ENCODE data around the gene SWI5.
"Not testable (repeated sequence)": the region's sequence is repeated elsewhere in the genome, so short reads cannot be mapped to it uniquely, and the experiment has no call there.

The SWI5 gene

DNA sequence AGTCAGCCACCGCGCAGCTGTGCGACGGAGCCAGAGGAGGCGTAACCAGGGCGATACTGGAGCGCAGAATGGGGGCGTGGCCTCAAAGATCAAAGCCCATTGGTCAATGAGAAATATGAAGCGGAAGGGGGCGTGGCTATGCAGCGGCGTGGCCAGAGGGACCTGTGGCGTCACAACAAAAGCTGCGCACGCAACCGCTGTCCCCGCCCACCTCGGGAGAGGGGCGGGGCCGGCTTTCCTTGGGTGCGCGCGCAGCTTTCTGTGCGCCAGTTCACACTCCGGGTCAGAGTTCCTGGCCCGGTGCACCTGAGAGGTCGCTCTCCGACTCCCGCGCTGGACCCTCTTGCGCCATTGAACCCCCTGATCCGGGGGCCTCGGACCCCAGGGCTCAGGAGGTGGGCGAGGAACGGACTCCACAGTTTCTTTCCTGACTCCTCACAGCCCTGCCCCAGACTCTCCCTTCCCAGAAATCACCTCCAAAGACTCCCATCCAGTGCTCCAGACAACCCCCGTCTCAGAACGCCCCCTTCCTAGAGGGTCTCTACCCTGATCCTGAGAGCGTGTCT is at the start of gene SWI5:
SWI5 (plus strand) TSS at position 269 of the 566 bp plus-strand sequence.
- peak; percentile 100 for DNase-seq

DNA sequence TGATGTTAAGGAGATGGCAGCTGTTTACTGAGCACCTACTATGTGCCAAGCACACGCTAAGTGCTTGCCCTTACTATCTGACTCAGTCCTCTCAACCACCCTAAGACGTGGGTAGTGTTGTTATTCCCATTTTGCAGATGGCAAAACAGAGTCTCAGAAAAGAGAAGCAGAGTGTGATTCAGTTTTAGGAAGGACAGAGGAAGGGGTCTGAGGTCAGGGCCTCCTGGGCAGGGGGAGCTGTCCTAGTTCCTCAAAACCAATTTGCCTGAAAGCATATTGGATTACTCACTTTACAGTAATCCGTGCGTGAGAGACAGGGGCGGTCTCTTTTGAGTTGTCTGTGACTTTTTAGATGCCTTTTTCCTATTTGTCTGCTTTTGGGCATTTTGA is 49.7 kb upstream of the SWI5 start:
- DNase-seq, result no peak

DNA sequence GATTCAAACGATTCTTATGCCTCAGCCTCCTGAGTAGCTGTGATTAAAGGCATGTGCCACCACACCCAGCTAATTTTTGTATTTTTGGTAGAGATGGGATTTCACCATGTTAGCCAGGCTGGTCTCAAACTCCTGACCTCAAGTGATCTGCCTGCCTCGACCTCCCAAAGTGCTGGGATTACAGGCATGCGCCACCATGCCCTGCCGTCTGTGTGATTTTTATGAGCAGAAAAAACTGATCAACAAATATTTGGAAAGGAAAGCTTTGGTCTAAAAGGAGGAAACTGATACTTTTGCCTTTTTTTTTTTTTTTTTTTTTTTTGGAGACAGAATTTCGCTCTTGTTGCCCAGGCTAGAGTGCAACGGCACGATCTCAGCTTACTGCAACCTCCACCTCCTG is 45.2 kb upstream of the SWI5 start:
- not testable (repeated sequence) for DNase-seq

DNA sequence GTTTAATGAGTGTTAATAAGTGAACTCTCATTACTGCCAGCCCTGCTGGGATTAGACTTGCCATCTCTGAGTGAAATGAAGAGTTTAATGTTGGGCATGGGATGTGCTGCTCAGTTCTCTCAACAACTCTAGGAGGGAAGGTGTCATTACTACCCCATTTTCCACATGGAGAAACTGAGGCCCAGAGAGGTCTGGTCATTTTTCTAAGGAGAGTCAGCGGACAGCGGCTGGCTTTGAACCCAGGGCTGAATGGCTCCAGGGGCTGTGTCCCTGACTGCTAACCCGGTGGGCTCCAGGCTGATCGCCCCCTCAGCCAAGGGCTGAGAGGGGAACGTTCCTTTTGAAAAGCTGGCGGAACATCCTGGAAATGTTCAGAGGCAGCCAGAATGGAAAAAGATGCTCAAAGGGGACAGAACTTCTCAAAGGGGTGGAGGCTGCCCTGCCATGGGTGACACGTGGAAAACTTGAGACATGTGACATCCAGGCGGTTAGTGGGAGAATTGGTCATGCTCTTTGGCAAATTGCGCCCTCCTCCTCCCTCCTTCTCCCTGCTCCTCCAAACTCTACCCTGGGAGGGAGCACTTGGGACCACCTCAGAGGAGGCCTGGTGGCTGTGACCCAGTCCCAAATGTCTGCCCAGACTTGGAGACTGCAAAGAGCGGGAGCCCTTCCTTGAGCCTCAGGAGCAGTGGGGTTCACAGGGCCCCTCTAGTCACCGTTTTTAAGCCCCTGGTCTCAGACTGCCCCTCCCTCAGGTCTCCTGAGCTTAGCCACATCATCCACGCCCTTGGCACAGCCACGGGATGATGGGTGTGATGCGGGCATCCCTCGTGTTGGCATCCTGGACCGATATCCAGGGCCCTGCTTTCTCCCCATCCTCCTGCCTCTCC is 44.2 kb upstream of the SWI5 start:
- no peak for DNase-seq

DNA sequence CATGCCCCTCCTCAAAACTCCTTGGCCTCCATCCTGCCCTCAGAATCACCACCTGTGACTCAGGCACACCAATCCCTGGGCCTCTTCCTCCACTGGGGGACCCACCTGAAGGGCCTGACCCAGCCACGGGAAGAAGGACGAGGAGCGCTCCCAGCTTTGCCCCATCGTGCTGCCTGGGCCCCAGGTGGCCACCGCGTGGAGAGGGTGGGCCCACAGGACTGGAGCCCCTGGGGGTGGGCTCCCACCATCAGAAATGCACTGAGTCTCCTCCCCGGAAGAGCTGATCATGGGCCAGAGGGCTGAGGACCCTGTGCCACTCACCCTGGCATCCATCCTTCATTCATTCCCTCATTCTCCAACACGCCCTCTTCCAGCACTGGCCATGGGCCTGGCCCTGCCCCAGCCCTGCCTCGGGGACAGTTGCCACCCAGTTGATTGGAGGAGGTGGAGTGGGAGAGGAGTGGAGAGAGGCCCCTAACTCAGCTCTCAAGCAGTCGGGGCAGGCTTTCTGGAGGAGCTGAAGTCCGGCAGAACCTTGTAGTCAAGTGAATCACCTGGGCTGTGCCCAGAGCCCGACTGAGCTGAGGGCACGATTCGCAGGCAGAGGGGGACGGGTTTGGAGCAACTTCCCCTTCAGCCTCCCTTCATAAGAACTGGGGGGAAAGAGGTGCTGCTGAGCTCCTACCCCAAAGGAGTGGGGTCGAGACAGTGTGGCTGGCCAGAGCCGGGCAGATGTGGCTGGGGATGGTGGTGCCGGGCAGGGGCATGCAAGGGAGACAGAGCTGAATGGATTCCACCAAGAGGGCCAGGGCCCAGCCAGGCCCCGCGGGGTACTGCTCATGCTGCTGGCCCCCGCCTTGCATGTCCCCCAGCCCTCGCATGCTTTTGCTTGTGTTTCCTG is 43.3 kb upstream of the SWI5 start:
- no peak for DNase-seq

DNA sequence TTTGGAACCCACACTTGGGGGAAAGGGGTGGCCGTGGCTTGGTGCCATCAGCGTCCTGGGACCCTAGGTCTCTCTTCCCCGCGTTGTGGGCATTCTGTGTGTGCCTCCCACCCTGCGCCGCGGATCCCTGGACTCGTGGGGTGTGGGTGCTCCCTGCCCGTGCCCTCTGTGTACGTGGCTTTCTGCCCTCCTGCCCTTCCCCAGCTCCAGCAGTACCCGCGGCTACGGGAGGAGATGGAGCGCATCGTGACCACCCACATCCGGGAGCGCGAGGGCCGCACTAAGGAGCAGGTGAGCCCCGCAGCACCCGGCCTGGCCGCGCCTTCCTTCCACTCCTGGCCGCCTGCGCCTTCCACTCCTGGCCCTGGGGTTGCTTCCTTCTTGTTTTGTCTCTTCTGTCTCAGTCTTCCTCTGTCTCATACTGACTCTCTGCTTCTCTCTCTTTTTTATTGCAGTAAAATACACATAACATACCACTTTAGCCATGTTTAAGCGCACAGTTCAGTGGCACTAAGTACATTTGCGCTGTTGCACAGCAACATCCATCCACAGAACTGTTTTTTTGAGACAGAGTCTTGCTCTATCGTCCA is 42.2 kb upstream of the SWI5 start:
- no peak for DNase-seq

DNA sequence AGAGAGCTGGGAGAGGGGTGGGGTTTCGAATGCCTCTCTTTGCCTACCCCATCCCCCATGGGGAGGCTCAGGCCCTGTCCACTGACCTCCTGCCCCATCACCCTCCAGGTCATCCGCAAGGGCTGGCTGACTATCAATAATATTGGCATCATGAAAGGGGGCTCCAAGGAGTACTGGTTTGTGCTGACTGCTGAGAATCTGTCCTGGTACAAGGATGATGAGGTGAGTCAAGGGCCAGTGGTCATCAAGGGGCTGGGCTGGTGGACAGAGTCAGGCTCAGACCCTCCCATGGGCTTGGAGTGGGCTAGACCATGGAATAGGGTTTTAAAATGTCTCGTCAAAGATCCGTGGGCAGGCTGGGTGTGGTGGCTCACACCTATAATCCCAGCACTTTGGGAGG is 34.0 kb upstream of the SWI5 start:
- DNase-seq, result no peak

DNA sequence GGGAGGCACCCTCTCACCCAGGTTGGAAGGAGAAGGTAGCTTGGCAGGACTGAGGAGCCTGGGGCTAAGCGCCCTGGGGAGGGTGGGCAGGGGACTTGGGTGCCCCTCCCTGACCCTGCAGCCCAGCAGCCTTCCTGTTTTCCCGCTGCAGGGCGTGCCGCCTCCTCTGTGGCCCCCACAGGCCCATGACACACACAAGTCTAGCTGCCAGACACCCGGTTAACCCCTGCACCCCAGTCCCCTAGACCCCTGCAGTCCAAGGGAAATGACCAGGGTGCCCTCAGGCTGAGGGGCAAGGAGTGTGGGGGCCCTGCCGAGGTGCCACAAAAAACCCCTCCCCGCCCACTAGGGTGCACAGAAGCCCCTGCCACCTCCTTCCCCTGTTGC is 33.3 kb upstream of the SWI5 start:
- DNase-seq, result no peak

DNA sequence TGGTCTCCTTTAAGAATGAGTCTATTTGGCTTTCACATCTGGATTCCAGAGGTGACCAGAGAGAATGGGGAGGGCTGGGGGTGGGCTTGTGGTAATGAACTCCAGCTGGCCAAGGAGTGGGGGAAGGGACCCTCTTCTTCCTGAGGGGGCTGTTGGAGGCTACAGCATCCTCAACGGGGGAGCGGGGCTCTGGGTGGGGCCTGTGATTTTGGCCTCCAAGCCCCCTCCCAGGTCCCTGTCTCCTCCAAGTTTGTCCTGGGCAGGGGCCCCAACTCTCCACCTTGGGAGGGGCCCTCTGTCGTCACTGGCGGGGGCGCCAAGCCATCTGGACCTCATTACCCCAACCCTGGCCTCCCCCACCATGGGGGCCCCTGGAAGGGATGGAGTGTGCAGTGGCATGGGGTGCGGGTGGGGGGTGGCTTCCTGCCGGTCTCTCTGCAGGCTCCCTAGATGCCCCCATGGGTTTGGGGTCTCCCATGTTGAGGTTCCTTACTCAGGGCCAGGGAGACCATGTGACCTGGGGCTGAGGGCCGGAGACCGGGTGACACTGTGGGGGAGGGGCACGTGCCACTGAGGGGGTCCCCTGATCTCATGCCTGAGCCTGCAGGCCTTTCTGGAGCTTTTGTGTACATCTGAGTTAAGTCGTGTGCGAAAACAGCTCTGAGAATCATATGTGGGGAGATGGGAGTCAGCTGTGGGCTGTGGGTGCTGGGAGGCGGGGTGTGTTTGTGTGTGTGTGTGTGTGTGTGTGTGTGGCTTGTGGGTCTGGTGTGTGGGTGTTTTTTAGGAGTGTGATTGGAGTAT is 32.7 kb upstream of the SWI5 start:
- DNase-seq, result no peak

DNA sequence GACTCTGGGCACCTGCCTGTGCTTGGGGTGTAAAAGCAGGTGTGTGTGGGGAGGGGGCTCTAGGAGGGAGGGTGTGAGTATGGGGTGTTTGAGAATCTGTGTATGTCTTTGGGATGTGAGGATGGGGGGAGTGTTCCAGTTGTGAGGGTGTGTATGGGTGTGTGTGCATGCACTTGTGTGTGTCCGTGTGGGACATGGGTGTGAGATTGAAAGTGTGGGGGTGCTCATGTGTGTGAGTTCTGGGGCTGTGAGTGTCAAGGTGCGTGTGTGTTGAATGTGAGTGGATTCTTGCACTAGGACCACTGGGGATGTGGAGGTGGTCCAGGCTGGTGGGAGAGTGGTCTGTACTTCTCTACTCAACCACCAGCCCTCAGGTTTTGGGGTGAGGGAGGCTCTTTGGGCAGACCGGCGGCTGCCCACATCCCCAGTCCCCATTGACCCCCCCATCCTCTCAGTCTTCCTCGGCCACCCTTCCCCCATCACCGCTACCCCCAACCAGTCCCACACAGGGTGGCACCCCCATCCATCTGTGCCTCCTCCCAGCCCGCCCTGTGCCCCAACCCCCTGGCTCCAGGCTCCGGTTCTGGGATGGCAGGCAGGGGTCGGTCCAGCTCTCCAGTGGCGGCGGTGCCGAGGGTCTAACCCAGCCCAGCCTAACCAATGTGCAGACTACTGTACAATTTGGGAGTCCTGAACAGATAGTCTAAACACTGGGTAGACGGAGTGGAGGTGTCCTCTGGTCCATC is 31.8 kb upstream of the SWI5 start:
- no peak for DNase-seq

DNA sequence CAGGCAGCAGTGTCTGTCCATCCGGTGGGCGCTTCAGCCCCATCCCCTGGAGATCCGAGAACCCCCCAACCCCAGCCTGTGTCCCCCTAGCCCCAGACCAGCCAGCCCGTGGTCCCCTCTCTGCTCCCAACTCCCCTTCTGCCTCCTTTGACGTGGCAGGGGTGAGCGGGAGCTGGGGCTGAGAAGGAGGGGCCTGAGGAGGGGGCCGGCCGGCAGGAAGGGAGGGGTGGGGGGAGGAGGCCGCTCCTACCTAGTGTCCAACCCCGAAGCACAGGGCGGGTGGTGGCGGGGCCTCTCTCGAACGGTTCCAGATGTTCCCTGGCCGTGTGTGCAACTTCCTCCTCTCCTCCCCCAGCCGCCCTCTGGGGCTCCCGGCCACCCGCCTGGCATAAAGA is 31.2 kb upstream of the SWI5 start:
- DNase-seq, result peak; percentile 80

DNA sequence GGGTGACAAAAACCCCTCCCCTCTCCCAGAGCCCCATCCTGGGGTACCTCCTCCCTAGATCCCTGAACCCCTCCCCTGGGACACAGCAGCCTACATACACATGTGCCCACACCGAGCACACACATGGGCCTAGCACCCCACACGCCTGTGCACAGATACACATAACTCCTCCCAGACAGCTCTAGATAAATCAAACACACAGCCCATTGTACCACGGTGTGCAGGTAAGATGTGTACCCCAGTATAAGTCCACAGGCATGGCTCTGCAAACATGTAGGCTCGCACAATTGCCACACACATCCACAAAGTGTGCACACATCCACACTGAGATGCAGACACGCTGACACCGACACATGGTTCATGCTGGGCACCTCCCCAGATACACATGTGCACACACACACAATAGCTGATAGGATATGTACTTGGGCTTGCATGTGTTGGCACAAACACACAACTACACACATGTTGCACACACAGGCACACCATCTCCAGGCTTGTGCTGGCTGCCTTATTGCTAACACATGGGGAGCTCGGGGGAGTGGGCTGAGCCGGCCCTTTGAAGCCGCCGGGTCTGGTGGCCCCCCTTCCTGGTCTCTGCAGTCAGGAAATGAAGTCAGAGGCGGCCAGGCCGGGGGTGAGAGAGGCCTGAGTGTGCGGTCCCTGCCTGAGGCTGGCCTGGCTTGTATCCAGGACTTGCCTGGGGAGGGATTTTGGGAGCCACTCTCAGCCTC is 30.5 kb upstream of the SWI5 start:
- no peak for DNase-seq

DNA sequence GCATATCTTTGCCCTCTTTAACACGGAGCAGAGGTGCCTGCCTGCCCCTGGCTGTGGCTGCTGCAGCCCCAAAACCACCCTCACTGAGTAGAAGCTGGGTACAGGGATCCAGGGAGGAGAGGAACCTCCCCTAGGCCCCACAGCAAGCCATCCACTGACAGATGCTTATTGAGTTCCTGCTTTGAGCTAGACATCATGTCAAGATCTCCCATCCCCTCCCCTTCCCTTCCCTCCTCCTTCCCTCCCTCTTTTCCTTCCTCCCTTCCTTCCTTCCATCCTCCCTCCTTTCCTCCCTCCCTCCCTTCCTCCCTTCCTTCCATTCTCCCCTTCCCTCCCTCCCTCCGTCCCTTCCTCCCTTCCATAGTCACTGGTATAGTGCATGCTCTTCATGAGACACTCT is 29.6 kb upstream of the SWI5 start:
- DNase-seq, result no peak

DNA sequence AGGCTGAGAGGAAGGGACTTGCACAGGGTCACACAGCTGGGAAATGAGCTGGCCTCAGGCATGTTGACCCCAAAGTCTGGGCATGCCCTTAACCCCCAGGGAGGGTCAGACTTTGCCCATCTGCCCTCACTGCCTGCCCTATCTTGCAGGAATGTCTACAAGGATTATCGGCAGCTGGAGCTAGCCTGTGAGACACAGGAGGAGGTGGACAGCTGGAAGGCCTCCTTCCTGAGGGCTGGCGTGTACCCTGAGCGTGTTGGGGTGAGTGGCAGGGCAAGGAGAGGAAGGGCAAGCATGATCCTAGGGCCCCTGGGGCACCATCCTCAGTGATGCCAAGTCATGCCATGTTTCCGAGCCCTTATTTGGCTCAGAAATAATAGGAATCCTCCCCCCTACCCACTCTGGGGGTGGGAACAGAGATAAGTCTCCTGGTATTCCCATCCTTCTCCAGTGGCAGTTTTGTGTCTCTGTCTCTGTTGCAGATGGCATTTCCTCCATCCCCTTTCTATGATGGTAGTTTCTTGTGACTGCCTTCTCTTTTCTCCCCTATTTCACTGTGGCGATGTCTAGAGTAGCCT is 28.8 kb upstream of the SWI5 start:
- no peak for DNase-seq

DNA sequence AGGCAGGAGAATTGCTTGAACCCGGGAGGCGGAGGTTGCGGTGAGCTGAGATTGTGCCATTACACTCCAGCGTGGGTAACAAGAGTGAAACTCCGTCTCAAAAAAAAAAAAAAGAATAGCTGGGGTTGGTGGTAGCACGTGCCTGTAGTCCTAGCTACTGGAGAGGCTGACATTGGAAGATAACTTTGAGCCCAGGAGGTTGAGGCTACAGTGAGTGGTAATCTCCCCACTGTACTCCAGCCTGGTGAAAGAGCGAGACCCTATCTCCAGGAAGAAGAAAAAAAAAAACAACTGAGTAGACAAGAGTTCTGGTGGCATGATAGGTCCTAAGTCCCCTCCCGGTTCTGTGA is 26.5 kb upstream of the SWI5 start:
- no peak for DNase-seq

DNA sequence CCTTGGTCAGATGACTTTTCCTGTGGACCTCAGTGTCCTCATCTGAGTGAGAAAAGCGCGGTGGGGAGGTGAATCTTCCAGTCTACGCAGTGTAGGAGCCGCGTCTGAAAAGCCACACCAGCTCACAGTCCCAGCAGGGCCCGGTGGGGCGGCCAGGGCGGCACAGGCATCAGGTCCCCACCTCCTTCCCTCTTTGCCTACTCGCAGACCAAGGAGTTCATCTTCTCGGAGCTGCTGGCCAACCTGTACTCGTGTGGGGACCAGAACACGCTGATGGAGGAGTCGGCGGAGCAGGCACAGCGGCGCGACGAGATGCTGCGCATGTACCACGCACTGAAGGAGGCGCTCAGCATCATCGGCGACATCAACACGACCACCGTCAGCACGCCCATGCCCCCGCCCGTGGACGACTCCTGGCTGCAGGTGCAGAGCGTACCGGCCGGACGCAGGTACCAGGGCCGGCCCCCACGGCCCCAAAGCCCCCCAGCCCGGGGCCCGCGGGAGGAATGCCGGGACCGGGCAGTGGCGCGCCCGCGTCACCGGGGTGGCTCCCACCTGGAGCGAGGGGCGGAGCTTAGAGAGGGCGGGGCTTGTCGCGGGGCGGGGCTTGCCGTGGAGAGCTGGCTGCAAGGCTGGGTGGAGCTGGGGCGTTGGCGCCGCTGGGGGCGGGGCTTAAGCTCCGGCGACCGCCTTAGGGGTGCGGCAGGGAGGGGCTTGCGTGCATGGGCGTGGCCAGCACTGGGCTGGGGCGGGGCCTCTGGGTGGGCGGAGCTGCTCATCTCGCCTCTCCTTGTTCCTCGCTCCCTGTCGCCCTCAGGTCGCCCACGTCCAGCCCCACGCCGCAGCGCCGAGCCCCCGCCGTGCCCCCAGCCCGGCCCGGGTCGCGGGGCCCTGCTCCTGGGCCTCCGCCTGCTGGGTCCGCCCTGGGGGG is 25.9 kb upstream of the SWI5 start:
- peak; percentile 95 for DNase-seq

DNA sequence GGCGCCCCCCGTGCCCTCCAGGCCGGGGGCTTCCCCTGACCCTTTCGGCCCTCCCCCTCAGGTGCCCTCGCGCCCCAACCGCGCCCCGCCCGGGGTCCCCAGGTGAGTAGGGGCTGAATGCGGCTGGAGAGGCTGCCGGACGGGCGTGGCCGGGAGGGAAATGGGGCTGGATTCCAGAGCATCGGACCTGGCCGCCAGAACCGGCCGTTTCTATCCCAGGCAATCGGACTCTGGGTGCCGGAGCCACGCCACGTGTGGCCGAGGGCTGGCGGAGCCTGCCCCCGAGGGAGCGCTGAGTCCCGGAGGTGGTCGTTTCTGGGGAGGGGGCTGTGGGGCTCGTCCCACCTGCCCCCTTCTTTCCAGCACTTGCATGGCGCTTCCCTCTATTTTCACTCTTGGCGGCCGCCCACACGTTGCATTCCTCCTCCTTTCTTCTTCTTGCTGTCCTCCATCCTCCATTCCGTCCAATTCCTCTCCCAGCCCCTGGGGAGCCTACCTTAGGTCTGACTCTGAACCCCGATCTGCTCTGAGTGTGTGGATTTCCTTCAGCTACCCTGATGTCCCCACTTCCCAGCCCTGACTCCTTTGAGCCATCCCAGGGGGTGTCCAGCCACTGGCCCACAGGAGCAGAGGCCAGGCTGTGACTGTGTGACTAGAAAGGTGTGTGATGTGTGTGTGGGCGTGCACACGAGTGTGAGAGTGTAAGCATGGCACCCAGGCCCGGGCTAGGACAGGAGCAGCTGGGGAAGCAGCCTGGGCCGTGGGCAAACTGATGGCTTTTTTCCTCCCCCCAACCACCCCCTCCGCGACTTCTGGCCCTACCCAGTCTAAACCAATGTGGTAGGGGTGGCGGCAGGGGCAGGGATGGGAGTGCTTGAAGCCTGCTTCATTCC is 25.0 kb upstream of the SWI5 start:
- no peak for DNase-seq

DNA sequence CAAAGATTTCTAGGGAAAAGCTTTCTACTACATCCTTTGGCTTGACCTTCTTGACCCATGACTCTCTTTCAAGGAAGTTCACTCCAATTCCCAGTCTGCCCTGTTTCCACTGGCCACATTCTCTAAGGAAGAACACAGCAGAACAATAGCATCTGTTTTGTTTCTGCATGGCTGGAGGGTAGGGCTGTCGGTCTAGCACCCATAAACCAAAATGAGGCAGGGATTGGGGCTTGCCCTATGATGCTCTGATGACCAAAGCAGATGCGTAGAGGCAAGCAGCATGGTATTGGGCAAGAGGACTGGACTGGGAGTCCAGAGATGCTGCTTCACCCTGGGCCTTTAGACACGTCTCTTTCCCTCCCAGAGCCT is 24.4 kb upstream of the SWI5 start:
- no peak for DNase-seq

Measured in RPMI8226 (cell line).